Measurements from ENCODE around the gene DDX1.

GRCh38 chr2:15633971-15634346, 42.3 kb downstream of the DDX1 start:
- no peak for TF ChIP-seq CTCF (conservative IDR thresholded peaks at IDR 0.05; ENCODE audit: low read length)
- no peak for TF ChIP-seq EZH2phosphoT487 (IDR thresholded peaks at IDR 0.05; ENCODE audit: borderline replicate concordance, low read depth, low read length)
